HCT116 (cell line): ENCODE data around the gene HIVEP3. TPM values are rescaled to one million over a fixed set of nuclear protein-coding genes. Genes with fewer than 3 reads are reported as not detected.

Source experiments
- ATAC-seq: fragments of 200-7000 bp; cut with Tn5 transposase; 2 replicates; pipeline ENCODE4 v1.9.1; 2020; ENCODE audit warnings: mild to moderate bottlenecking, moderate library complexity
- BruUV-seq: library from RNA; stranded (reverse); fragments of 400-500 nt; replicated peaks from 2 replicates; lab custom pipeline; 2021; lab: Mats Ljungman, UMichigan
- CTCF ChIA-PET: fragments of 300-600 bp; sonication (Branson Sonifier 250); formaldehyde crosslinking; loops from one replicate; lab custom pipeline; 2021; ENCODE audit warnings: antibody characterized with exemption; lab: Charles Lee
- POLR2A ChIA-PET: fragments of 300-600, 350-600 bp; sonication (Branson Sonifier 250); formaldehyde crosslinking; loops from one replicate; lab custom pipeline; 2021; ENCODE audit warnings: antibody characterized with exemption; lab: Charles Lee
- RAD21 ChIA-PET, 2 experiments: fragments of 300-600 bp; sonication (Branson Sonifier 250); formaldehyde crosslinking; loops; one replicate each; lab custom pipeline; 2023; ENCODE audit warnings: low total read pairs in 2 of 2; ENCODE audit not compliant: uncharacterized antibody in 2 of 2, unreplicated experiment in 2 of 2, low non-redundant PET in 1 of 2; lab: Charles Lee
- DNase-seq: peaks from one replicate; pipeline ENCODE4 v3.0.0-alpha.2; 2010; ENCODE audit warnings: low read depth, low spot score
- H2AFZ ChIP-seq: fragments of 200-600 bp; shearing (Covaris generic), sonication (generic); 2 replicates; pipeline ENCODE4 v1.6.1; 2017; ENCODE audit warnings: low read depth, mixed run types, mixed read lengths, antibody characterized with exemption, low read length; ENCODE audit not compliant: poor library complexity, severe bottlenecking
- H3K27ac ChIP-seq: 2 replicates; pipeline ENCODE4 v1.5.1; 2012; ENCODE audit warnings: low read depth, low read length
- H3K27me3 ChIP-seq: fragments of 200-600 bp; sonication (generic); 2 replicates; pipeline ENCODE4 v1.6.1; 2016; ENCODE audit warnings: mixed run types, low read length, mixed read lengths; ENCODE audit not compliant: insufficient read depth
- H3K36me3 ChIP-seq, 2 experiments: fragments of 200-500 bp in 1 of 2; fragments of 200-600 bp in 1 of 2; sonication (Bioruptor generic) in 1 of 2; sonication (generic) in 1 of 2; 2 replicates each; pipeline versions ENCODE4 v1.5.1 to v1.6.1; 2014 to 2016; ENCODE audit warnings: low read length in 2 of 2, inconsistent platforms in 1 of 2, mixed read lengths in 1 of 2, mixed run types in 1 of 2; ENCODE audit not compliant: insufficient read depth in 2 of 2, control insufficient read depth in 1 of 2
- H3K4me1 ChIP-seq, 2 experiments: fragments of 200-600 bp in 1 of 2; sonication (generic) in 1 of 2; 2 replicates each; pipeline versions ENCODE4 v1.5.1 to v1.6.1; 2012 to 2017; ENCODE audit warnings: low read length in 2 of 2, inconsistent platforms in 1 of 2, mild to moderate bottlenecking in 1 of 2, mixed read lengths in 1 of 2, mixed run types in 1 of 2, moderate library complexity in 1 of 2; ENCODE audit not compliant: insufficient read depth in 2 of 2, control insufficient read depth in 1 of 2
- H3K4me2 ChIP-seq: fragments of 200-600 bp; sonication (generic); 2 replicates; pipeline ENCODE4 v1.6.1; 2017; ENCODE audit warnings: mixed run types, low read length, mixed read lengths
- H3K4me3 ChIP-seq, 2 experiments: fragments of 200-600 bp in 1 of 2; sonication (generic) in 1 of 2; replicated peaks in 1 of 2; 2 replicates each; pipeline ENCODE4 v1.5.1; 2011 to 2016; ENCODE audit warnings: low read length in 2 of 2, control low read depth in 1 of 2, low read depth in 1 of 2, mild to moderate bottlenecking in 1 of 2, mixed read lengths in 1 of 2, mixed run types in 1 of 2
- H3K79me2 ChIP-seq: fragments of 200-600 bp; sonication (generic); 2 replicates; pipeline ENCODE4 v1.6.1; 2017; ENCODE audit warnings: mild to moderate bottlenecking, mixed run types, low read length, moderate library complexity, mixed read lengths; ENCODE audit not compliant: insufficient read depth
- H3K9ac ChIP-seq: fragments of 200-600 bp; sonication (generic); 2 replicates; pipeline ENCODE4 v1.6.1; 2016; ENCODE audit warnings: low read length, mixed read lengths
- H3K9me2 ChIP-seq: fragments of 200-600 bp; sonication (generic), shearing (Covaris generic); 2 replicates; pipeline ENCODE4 v1.6.1; 2017; ENCODE audit warnings: mixed run types, mild to moderate bottlenecking, moderate library complexity; ENCODE audit not compliant: insufficient read depth
- H3K9me3 ChIP-seq, 2 experiments: fragments of 200-500 bp in 1 of 2; fragments of 200-600 bp in 1 of 2; sonication (Bioruptor generic) in 1 of 2; sonication (generic) in 1 of 2; 2 replicates each; pipeline ENCODE4 v1.6.1; 2014 to 2017; ENCODE audit warnings: low read length in 2 of 2, mixed read lengths in 2 of 2, inconsistent platforms in 1 of 2, low read depth in 1 of 2, mild to moderate bottlenecking in 1 of 2, mixed run types in 1 of 2, moderate library complexity in 1 of 2; ENCODE audit not compliant: control insufficient read depth in 1 of 2, insufficient read depth in 1 of 2
- H4K20me1 ChIP-seq: fragments of 200-600 bp; sonication (generic), shearing (Covaris generic); 2 replicates; pipeline ENCODE4 v1.6.1; 2017; ENCODE audit warnings: mixed run types, mild to moderate bottlenecking, moderate library complexity; ENCODE audit not compliant: insufficient read depth
- CEBPB ChIP-seq: IDR thresholded peaks from 2 replicates; pipeline ENCODE4 v1.6.1; 2012; ENCODE audit warnings: low read depth
- EZH2phosphoT487 ChIP-seq: fragments of 200-600 bp; IDR thresholded peaks from 2 replicates; pipeline ENCODE4 v1.6.1; 2018; ENCODE audit warnings: antibody characterized with exemption, borderline replicate concordance
- ZFX ChIP-seq: fragments of 450-650 bp; IDR thresholded peaks from 2 replicates; pipeline ENCODE4 v1.6.1; 2017
- intact Hi-C: fragments of 100-400 bp; cut with micrococcal nuclease; formaldehyde crosslinking; loops from 2 replicates; pipeline ENCODE4 v1.10.0; 2022
- total RNA-seq: library from RNA; stranded (reverse); gene quantifications from one replicate; pipeline ENCODE4 v1.2.1, GENCODE V29; 2021; ENCODE audit not compliant: unreplicated experiment
- TF ChIP-seq, protein P1 (sequence below): IDR thresholded peaks from 2 replicates; pipeline ENCODE4 v1.6.1; 2012; ENCODE audit warnings: low read depth
- TF ChIP-seq, protein P2 (sequence below): IDR thresholded peaks from 2 replicates; pipeline ENCODE4 v1.6.1; 2011; ENCODE audit warnings: mild to moderate bottlenecking, low read length, moderate library complexity; ENCODE audit not compliant: insufficient replicate concordance; ENCODE audit errors: extremely low read depth

Gene HIVEP3
- total RNA-seq, 1 experiment from 2014 or later = 7.1 TPM

DNA sequence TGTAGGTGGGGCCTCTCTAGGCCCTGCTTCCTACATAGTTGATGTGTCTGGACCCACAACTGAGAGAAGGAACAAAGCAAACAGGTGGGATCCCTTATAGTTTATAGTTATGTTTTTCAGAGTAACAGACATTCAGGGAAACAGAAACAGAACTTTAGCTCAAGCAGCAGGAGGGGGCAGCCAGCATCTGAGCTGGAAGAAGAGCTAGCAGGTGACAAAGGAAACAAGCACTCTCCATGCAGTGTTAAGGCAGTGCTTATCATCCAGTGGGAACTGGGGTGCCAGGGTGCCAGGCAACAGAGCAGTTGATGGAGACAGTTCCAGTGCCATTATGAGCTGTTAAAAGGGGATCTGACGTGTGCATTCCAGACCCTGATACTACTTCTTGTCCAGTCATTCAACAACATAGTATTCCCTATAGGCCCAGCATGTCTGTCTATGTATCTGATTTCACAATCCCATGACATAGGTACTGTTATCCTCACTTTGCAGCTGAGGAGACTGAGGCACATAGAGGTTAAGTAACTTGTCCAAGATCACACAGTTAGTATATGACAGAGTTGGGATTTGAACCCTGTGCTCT, 13.5 kb downstream of the HIVEP3 start (continued):
- TF ChIP-seq, protein P1, sequence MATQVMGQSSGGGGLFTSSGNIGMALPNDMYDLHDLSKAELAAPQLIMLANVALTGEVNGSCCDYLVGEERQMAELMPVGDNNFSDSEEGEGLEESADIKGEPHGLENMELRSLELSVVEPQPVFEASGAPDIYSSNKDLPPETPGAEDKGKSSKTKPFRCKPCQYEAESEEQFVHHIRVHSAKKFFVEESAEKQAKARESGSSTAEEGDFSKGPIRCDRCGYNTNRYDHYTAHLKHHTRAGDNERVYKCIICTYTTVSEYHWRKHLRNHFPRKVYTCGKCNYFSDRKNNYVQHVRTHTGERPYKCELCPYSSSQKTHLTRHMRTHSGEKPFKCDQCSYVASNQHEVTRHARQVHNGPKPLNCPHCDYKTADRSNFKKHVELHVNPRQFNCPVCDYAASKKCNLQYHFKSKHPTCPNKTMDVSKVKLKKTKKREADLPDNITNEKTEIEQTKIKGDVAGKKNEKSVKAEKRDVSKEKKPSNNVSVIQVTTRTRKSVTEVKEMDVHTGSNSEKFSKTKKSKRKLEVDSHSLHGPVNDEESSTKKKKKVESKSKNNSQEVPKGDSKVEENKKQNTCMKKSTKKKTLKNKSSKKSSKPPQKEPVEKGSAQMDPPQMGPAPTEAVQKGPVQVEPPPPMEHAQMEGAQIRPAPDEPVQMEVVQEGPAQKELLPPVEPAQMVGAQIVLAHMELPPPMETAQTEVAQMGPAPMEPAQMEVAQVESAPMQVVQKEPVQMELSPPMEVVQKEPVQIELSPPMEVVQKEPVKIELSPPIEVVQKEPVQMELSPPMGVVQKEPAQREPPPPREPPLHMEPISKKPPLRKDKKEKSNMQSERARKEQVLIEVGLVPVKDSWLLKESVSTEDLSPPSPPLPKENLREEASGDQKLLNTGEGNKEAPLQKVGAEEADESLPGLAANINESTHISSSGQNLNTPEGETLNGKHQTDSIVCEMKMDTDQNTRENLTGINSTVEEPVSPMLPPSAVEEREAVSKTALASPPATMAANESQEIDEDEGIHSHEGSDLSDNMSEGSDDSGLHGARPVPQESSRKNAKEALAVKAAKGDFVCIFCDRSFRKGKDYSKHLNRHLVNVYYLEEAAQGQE = no peak
- no peak for TF ChIP-seq ZFX
- no peak for TF ChIP-seq EZH2phosphoT487
- TF ChIP-seq CEBPB = no peak
- TF ChIP-seq, all 23 proteins: peak for 0

DNA sequence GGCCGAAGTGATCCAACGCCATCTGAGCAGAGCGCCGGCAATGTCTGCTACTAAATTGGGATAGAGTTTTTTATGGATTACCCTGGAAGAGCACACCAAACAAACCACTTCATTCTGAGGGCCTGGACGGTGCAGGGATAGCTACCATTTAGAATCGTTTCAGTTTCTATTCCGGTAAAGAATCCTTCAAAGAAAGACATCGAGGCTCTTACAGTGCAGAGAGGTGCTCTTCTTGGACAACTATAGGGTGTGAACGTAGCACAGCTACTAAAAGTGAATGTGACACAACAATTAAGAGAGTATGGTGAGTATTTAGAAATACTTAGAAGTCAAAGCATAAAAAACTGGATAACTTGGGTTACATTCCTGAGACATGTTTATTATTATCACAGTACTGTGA, 16.1 kb downstream of the HIVEP3 start:
- H3K4me3 ChIP-seq = no peak overlapping the region
- no peaks in the 10 kb centered on the region for H3K79me2 ChIP-seq
- CTCF ChIA-PET = no interaction called here
- peak overlapping the region; percentile 66 for H3K4me2 ChIP-seq
- H3K9ac ChIP-seq = peak overlapping the region; percentile 22; the same call in 1 of the 2 replicates
- H4K20me1 ChIP-seq = no peaks in the 10 kb centered on the region
- no peaks in the 10 kb centered on the region for H3K9me3 ChIP-seq
- no peak overlapping the region for H2AFZ ChIP-seq
- intact Hi-C loops = no loop called here
- RAD21 ChIA-PET = no interaction called here
- H3K9me2 ChIP-seq = no peaks in the 10 kb centered on the region
- H3K36me3 ChIP-seq = no peaks in the 10 kb centered on the region
- BruUV-seq = no TSS peak
- TF ChIP-seq, protein P2, sequence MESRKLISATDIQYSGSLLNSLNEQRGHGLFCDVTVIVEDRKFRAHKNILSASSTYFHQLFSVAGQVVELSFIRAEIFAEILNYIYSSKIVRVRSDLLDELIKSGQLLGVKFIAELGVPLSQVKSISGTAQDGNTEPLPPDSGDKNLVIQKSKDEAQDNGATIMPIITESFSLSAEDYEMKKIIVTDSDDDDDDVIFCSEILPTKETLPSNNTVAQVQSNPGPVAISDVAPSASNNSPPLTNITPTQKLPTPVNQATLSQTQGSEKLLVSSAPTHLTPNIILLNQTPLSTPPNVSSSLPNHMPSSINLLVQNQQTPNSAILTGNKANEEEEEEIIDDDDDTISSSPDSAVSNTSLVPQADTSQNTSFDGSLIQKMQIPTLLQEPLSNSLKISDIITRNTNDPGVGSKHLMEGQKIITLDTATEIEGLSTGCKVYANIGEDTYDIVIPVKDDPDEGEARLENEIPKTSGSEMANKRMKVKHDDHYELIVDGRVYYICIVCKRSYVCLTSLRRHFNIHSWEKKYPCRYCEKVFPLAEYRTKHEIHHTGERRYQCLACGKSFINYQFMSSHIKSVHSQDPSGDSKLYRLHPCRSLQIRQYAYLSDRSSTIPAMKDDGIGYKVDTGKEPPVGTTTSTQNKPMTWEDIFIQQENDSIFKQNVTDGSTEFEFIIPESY = no peak
- H3K27me3 ChIP-seq = no peaks in the 10 kb centered on the region
- POLR2A ChIA-PET = no interaction called here
- peaks cover 30 to 51% of the 10 kb centered on the region in 2 experiments for H3K4me1 ChIP-seq
- ATAC-seq = no peak
- DNase-seq = no peak
- peak overlapping the region; percentile 34; the same call in 1 of the 2 replicates for H3K27ac ChIP-seq
